Dermis lymphatic vessel endothelial cell (primary cell): Measurements from ENCODE around the gene SIX6. TPM values are rescaled to one million over a fixed set of nuclear protein-coding genes. Genes with fewer than 3 reads are reported as not detected.

Source experiments
- total RNA-seq: library from RNA; depleted of rRNA; stranded (reverse); fragments of >200 nt; gene quantifications from 2 replicates; pipeline ENCODE4 v1.2.1, GENCODE V29; 2014

The SIX6 gene
- not detected in 2 replicates for total RNA-seq

DNA sequence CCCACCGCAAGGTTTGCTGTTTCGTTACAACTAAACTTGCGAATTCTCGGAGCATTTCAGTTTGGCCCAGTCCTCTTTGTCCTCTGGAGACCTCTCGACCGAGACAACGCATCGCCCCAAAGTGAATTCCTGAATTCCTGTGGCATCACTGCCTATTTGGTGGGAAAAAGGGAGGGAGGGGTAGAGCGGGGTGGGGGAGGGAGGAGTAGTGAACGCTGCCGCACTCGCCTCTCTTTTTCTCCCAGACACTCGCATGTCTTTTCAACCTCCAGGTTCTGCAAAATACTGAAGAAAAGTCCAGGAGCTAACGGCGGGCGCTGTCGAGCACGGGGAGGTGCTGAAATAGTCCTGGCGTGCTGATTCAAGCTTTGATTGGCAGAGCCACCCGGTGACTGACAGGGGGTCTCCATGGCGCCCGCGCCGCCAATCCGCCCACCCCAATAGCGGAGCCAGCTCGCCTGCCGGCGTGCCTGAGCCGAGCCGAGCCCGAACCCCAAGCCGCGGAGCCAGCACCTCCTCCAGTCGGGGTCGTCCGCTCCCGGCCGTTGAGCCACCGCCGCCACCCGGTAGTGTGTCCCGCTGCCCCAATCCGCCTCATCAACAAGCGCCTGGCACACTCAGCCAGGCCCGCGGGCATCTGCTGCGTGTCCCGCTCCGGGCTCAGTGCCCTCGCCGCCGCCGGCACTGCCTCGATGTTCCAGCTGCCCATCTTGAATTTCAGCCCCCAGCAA is at the start of gene SIX6:
Gene SIX6, plus strand, starts transcription at position 440 of the 731 bp plus-strand sequence. Its CDS starts 253 bp downstream, at position 693.

DNA sequence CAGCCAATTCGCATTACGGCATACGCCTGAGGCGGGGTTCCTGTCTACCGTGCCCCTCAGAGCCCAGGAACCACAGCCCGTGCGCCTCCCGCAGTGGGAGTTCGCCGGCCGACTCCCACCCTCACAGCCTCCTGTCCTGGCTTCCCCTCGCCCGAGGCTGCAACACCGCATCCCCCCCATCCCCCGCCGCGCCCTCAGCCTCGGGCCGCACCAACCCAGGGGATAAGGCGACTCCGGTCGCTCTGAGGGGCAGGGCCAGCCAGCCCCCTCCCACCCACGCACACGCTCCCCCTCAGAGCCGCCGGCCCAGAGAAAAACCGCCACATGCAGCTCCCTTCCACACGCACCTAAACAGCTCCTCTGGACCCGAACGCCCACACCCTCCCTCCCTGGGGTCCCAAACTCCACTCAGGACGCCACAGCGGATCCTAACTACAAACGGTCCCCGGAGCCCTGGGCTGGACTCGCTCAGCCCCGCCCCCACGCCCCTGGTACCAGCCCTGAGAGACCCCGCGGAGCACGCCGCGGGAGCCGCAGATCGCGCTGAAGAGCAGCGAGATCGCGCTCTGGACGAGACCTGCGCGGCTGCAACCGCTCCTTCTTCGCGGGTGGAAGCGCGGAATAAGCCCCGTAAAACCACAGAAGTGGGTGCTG is 23.2 kb upstream of the SIX6 start, which contains the start of gene C14orf39:
Gene C14orf39, minus strand, starts transcription at position 466 of the 654 bp plus-strand sequence. CDS start 985 bp downstream, outside the sequence.

Other genes with a start within 250 kb of the SIX6 start
- not detected in 2 replicates for gene C14orf39, start 23.1 kb upstream of the SIX6 start, total RNA-seq
- gene SIX1, start 140.3 kb downstream of the SIX6 start, total RNA-seq: 0.09 and 0.11 TPM in 2 replicates
- gene SIX4, start 215.2 kb downstream of the SIX6 start, total RNA-seq: 0.54 and 0.69 TPM in 2 replicates
- gene MNAT1, start 225.6 kb downstream of the SIX6 start, total RNA-seq: 26.7 and 39.4 TPM in 2 replicates